Measurements from ENCODE around the gene CACNA1S. TPM values are rescaled to one million over a fixed set of nuclear protein-coding genes. Genes with fewer than 3 reads are reported as not detected.

CACNA1S gene
- total RNA-seq, 2 donors from 2014 or later, result not detected

DNA sequence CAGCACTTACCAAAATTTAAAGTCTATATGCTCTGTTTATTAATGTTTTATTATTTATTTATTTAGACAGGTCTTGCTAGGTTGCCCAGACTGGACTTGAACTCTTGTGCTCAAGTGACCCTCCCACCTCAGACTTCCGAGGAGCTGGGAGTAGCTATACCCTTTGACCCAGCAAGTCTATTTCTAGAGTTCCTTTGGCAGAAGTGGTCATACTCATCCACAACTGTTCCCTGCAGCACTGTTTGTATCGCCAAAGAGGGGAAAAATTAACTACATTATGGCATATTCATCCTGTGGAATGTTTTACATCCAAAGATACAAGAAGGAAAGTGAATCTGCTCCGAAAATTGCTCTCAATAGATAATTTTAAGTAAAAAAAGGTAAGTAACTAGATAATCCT, 28.5 kb downstream of the CACNA1S start:
- Histone ChIP-seq H3K4me3 (no peak overlapping the region), H3K4me1 (no peaks in the 10 kb centered on the region), H3K9me3 (no peaks in the 10 kb centered on the region), H3K27me3 (no peaks in the 10 kb centered on the region), H3K27ac (no peak overlapping the region), H3K36me3 (no peaks in the 10 kb centered on the region)
- TF ChIP-seq, protein P1, sequence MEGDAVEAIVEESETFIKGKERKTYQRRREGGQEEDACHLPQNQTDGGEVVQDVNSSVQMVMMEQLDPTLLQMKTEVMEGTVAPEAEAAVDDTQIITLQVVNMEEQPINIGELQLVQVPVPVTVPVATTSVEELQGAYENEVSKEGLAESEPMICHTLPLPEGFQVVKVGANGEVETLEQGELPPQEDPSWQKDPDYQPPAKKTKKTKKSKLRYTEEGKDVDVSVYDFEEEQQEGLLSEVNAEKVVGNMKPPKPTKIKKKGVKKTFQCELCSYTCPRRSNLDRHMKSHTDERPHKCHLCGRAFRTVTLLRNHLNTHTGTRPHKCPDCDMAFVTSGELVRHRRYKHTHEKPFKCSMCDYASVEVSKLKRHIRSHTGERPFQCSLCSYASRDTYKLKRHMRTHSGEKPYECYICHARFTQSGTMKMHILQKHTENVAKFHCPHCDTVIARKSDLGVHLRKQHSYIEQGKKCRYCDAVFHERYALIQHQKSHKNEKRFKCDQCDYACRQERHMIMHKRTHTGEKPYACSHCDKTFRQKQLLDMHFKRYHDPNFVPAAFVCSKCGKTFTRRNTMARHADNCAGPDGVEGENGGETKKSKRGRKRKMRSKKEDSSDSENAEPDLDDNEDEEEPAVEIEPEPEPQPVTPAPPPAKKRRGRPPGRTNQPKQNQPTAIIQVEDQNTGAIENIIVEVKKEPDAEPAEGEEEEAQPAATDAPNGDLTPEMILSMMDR (IDR thresholded peaks at IDR 0.05), result no peak
- no peak for DNase-seq (ENCODE audit: low spot score)

DNA sequence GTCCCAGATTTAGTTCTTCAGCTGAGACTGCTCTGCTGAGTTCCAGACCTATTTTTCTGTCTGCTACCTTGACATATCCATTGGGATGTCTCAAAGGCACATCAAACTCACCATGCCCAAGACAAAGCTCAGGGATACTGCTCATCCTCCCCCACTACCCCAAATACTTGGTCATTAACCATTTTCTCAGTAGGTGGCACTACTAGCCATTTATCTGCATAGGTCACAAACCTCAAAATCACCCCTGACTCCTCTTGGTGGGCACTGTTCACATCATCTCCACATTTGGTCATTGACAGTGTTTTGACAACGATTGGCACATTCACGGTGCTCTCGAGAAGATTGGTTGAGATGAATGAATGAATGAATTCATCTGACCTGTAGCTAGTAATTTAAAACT, 32.1 kb downstream of the CACNA1S start:
- TF ChIP-seq, protein P1 (IDR thresholded peaks at IDR 0.05), result no peak

DNA sequence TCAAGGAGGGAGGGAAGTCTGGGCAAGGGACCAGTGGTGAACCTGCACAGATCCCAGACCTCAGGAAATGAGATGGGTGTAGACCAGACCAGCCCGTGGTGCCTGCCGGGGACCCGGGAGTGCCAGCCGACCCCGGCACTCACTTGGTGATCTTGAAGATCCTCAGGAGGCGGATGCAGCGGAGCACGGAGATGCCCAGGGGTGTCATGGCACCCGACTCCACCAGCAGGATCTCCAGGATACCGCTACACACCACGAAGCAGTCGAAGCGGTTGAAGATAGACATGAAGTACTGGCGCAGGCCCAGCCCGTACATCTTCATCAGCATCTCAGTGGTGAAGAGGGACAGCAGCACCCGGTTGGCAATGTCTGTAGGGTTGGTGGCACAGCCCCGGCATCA, 34.5 kb downstream of the CACNA1S start:
- Histone ChIP-seq H3K36me3 (no peaks in the 10 kb centered on the region), H3K27ac (no peak overlapping the region)
- DNase-seq (ENCODE audit: low spot score), result no peak

More for the DNA sequence above, 32.1 kb downstream of the CACNA1S start:
- Histone ChIP-seq H3K27me3 (no peaks in the 10 kb centered on the region), H3K36me3 (no peaks in the 10 kb centered on the region), H3K9me3 (no peaks in the 10 kb centered on the region), H3K27ac (no peak overlapping the region), H3K4me3 (no peak overlapping the region), H3K4me1 (no peaks in the 10 kb centered on the region)
- DNase-seq (ENCODE audit: low spot score), result no peak

DNA sequence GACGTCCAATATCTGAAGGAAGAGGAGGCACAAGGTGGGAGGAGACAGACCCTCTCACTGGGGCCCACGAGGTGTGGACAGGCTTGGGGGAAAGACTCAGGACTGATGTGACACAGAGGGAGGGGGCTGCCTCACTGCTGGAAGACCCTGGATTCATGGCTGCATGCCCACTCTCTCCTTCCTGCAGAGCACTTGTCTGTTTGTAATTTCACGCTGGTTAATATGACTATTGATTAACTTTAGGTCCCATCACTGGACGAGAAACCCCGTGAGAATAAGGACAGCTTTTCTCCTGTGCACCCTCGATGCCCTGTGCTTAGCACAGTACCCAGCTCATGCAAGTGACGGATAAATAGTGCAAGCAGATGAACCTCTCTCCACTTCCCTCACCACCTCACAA, 35.1 kb downstream of the CACNA1S start:
- no peaks in the 10 kb centered on the region for H3K27me3 ChIP-seq
- no peaks in the 10 kb centered on the region for H3K36me3 ChIP-seq
- H3K4me3 ChIP-seq, result no peak overlapping the region
- no peak for DNase-seq (ENCODE audit: low spot score)
- no peak overlapping the region for H3K27ac ChIP-seq
- H3K9me3 ChIP-seq, result no peaks in the 10 kb centered on the region
- TF ChIP-seq, protein P1 (IDR thresholded peaks at IDR 0.05), result no peak
- no peaks in the 10 kb centered on the region for H3K4me1 ChIP-seq

More for the DNA sequence above, 34.5 kb downstream of the CACNA1S start:
- Histone ChIP-seq H3K4me1 (no peaks in the 10 kb centered on the region), H3K9me3 (no peaks in the 10 kb centered on the region), H3K27me3 (no peaks in the 10 kb centered on the region), H3K4me3 (no peak overlapping the region)
- TF ChIP-seq, protein P1 (IDR thresholded peaks at IDR 0.05), result no peak

DNA sequence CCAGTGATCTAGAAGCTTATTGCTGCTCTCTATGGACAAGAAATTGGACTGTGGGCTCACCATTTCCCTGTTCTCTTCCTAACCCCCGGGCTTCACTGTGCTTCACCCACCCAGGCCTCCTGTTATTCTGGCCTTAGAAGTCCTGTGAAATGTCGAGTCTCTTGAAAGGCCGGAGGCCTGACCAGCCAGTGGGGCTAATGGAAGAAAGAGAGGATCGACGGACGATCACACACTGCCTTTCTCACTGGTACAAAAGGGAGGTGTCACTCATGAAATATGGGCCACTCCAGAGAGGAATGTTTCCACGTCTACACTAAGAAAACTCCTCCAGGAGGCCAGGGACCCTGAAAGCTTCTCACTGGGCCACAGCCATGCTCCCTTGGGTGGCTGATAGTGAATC, 36.1 kb downstream of the CACNA1S start:
- Histone ChIP-seq H3K36me3 (no peaks in the 10 kb centered on the region), H3K27ac (no peak overlapping the region)
- DNase-seq (ENCODE audit: low spot score), result no peak

DNA sequence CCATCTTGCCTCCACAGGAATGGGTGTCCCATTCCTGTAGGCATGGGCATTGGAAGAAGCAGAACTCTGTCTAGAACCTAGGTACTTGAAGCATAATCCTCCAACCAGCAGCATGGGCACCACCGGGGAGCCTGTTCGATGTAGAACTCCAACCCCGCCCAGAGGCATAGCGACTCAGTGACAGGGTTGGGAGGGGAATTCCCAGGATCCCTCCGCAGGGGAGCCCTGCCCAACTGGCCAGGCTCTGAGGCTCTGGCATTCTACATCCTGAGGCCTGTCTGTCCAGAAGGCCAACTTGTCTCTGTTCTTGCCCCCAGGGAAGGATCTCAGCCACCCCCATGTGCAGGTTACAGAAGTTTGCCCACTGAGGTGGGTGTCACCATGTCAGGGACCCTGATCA, 38.2 kb downstream of the CACNA1S start:
- no peaks in the 10 kb centered on the region for H3K9me3 ChIP-seq
- no peaks in the 10 kb centered on the region for H3K36me3 ChIP-seq
- no peak for DNase-seq (ENCODE audit: low spot score)
- H3K4me3 ChIP-seq, result no peak overlapping the region
- H3K4me1 ChIP-seq, result no peaks in the 10 kb centered on the region
- no peaks in the 10 kb centered on the region for H3K27me3 ChIP-seq
- H3K27ac ChIP-seq, result no peak overlapping the region
- TF ChIP-seq, protein P1 (IDR thresholded peaks at IDR 0.05), result no peak

More for the DNA sequence above, 36.1 kb downstream of the CACNA1S start:
- Histone ChIP-seq H3K4me1 (no peaks in the 10 kb centered on the region), H3K4me3 (no peak overlapping the region), H3K9me3 (no peaks in the 10 kb centered on the region), H3K27me3 (no peaks in the 10 kb centered on the region)
- TF ChIP-seq, protein P1 (IDR thresholded peaks at IDR 0.05), result no peak

All from right atrium auricular region (tissue), 2 donors.